Nasal cavity respiratory epithelium epithelial cell of viscerocranial mucosa (primary cell): Measurements from ENCODE around the gene KCNK17. TPM values are rescaled to one million over a fixed set of nuclear protein-coding genes. Genes with fewer than 3 reads are reported as not detected.

Experiments
- total RNA-seq: library from RNA; depleted of rRNA; stranded (reverse); fragments of >200 nt; gene quantifications from 2 replicates; pipeline ENCODE4 v1.2.3, GENCODE V29; 2014

KCNK17 gene
- total RNA-seq = not detected in 2 replicates

GRCh38 chr6:39314273-39314795, at the start of gene KCNK17:
TSS of gene KCNK17 (minus strand) at chr6:39314419. CDS start at chr6:39314320, 99 bp downstream.

GRCh38 chr6:39322306-39322850, 8.2 kb upstream of the KCNK17 start, which contains the start of gene KCNK16:
TSS of gene KCNK16 (minus strand) at chr6:39322702. CDS start at chr6:39322540, 162 bp downstream.

Other genes with a start within 250 kb of the KCNK17 start
- gene SAYSD1, start 199.2 kb downstream of the KCNK17 start, total RNA-seq = 7.4 and 12.6 TPM in 2 replicates
- gene KCNK5, start 84.9 kb downstream of the KCNK17 start, total RNA-seq = under 0.01 and 1.8 TPM in 2 replicates
- not detected in 2 replicates for gene KCNK16, start 8.3 kb upstream of the KCNK17 start, total RNA-seq